Subcutaneous abdominal adipose tissue (tissue), 5 donors: Measurements from ENCODE around the gene LONP2.
A peak's percentile ranks its signal among the peaks of the same experiment; 100 is the strongest.
"Not testable (repeated sequence)": the region's sequence is repeated elsewhere in the genome, so short reads cannot be mapped to it uniquely, and the experiment has no call there.

Experiments
- H3K27ac ChIP-seq: one replicate; pipeline ENCODE4 v1.7.0; 2013; ENCODE audit warnings: low read depth, mild to moderate bottlenecking, inconsistent platforms, low read length, moderate library complexity
- H3K27me3 ChIP-seq, 5 donors: one replicate each; pipeline ENCODE4 v1.7.0; 2013; ENCODE audit warnings: low read length in 5 of 5, inconsistent platforms in 1 of 5; ENCODE audit not compliant: control insufficient read depth in 5 of 5, insufficient read depth in 4 of 5
- H3K36me3 ChIP-seq, 5 donors: one replicate each; pipeline ENCODE4 v1.7.0; 2013; ENCODE audit warnings: low read length in 5 of 5; ENCODE audit not compliant: control insufficient read depth in 5 of 5, insufficient read depth in 5 of 5
- H3K4me1 ChIP-seq, 5 donors: one replicate each; pipeline ENCODE4 v1.7.0; 2013; ENCODE audit warnings: low read length in 5 of 5, mild to moderate bottlenecking in 3 of 5, moderate library complexity in 1 of 5; ENCODE audit not compliant: control insufficient read depth in 5 of 5, insufficient read depth in 5 of 5
- H3K4me3 ChIP-seq, 5 donors: one replicate each; pipeline ENCODE4 v1.7.0; 2013; ENCODE audit warnings: low read length in 5 of 5, low read depth in 1 of 5
- H3K9ac ChIP-seq, 5 donors: one replicate each; pipeline ENCODE4 v1.7.0; 2013; ENCODE audit warnings: low read length in 5 of 5, mild to moderate bottlenecking in 4 of 5, moderate library complexity in 3 of 5
- H3K9me3 ChIP-seq, 5 donors: one replicate each; pipeline ENCODE4 v1.7.0; 2013; ENCODE audit warnings: low read length in 5 of 5; ENCODE audit not compliant: control insufficient read depth in 5 of 5
- donor health status: healthy.
- donor health status: healthy.
- donor health status: healthy.
- donor health status: healthy.
- donor health status: healthy.

Gene LONP2

GRCh38 chr16:48383877-48384519, 139.9 kb downstream of the LONP2 start:
- Histone ChIP-seq H3K27ac (peak overlapping the region; percentile 99), H3K9me3 (no peaks in the 10 kb centered on the region), H3K36me3 (no peaks in the 10 kb centered on the region), H3K27me3 (no peaks in the 10 kb centered on the region), H3K9ac (peak overlapping the region; percentile 92 to 99 (median 98)), H3K4me3 (peak overlapping the region; percentile 89 to 99 (median 90)), H3K4me1 (peaks cover 4 to 63% (median 54%) of the 10 kb centered on the region in 5 donors)

- no peaks in the 10 kb centered on the region for H3K27me3 ChIP-seq
- peak overlapping the region; percentile 95 to 99 (median 98) for H3K9ac ChIP-seq
- peak overlapping the region; percentile 89 to 99 (median 90) for H3K4me3 ChIP-seq
- peak overlapping the region; percentile 99 for H3K27ac ChIP-seq
- no peaks in the 10 kb centered on the region for H3K36me3 ChIP-seq
- no peaks in the 10 kb centered on the region for H3K9me3 ChIP-seq
- H3K4me1 ChIP-seq: peaks cover 4 to 56% (median 47%) of the 10 kb centered on the region in 5 donors
These were observed 140.6 kb downstream of the LONP2 start for GRCh38 chr16:48384520-48385252.

- H3K9me3 ChIP-seq: no peaks in the 10 kb centered on the region
- H3K4me3 ChIP-seq: peak within 1 kb of the TSS; percentile 89 to 99 (median 90)
- H3K27ac ChIP-seq: peak within 1 kb of the TSS; percentile 99
- H3K9ac ChIP-seq: peak within 1 kb of the TSS; percentile 95 to 99 (median 98)
- no peaks in the 10 kb centered on the region for H3K36me3 ChIP-seq
- H3K4me1 ChIP-seq: peaks cover 4 to 48% (median 39%) of the 10 kb centered on the region in 5 donors
- no peaks in the 10 kb centered on the region for H3K27me3 ChIP-seq
These were observed 141.4 kb downstream of the LONP2 start, which contains the start of gene SIAH1 for GRCh38 chr16:48385253-48386150. SIAH1 (minus strand) TSS chr16:48385413; CDS start chr16:48362428, 22,985 bp downstream.

GRCh38 chr16:48386559-48387312, 142.6 kb downstream of the LONP2 start:
- Histone ChIP-seq H3K36me3 (no peaks in the 10 kb centered on the region), H3K9me3 (no peaks in the 10 kb centered on the region), H3K27me3 (no peaks in the 10 kb centered on the region), H3K27ac (no peak overlapping the region), H3K9ac (no peak overlapping the region), H3K4me1 (peaks cover 4 to 38% (median 29%) of the 10 kb centered on the region in 5 donors), H3K4me3 (no peak overlapping the region)

- Histone ChIP-seq H3K4me1 (peaks cover 0 to 16% (median 11%) of the 10 kb centered on the region in 5 donors), H3K27ac (no peak overlapping the region), H3K27me3 (no peaks in the 10 kb centered on the region), H3K36me3 (no peaks in the 10 kb centered on the region), H3K4me3 (no peak overlapping the region), H3K9ac (no peak overlapping the region), H3K9me3 (no peaks in the 10 kb centered on the region)
These were observed 148.3 kb downstream of the LONP2 start for GRCh38 chr16:48392407-48392806.

GRCh38 chr16:48393485-48394354, 149.6 kb downstream of the LONP2 start:
- Histone ChIP-seq H3K36me3 (no peaks in the 10 kb centered on the region), H3K27me3 (no peaks in the 10 kb centered on the region), H3K9me3 (no peaks in the 10 kb centered on the region), H3K27ac (peak overlapping the region; percentile 80), H3K4me3 (no peak overlapping the region), H3K4me1 (peaks cover 0 to 16% (median 11%) of the 10 kb centered on the region in 5 donors), H3K9ac (peak overlapping the region in 2 of 5 donors; percentile 47 to 62)

GRCh38 chr16:48394355-48394703, 150.2 kb downstream of the LONP2 start:
- Histone ChIP-seq H3K4me1 (peaks cover 0 to 16% (median 11%) of the 10 kb centered on the region in 5 donors), H3K27me3 (no peaks in the 10 kb centered on the region), H3K27ac (peak overlapping the region; percentile 80), H3K9ac (no peak overlapping the region), H3K4me3 (no peak overlapping the region), H3K36me3 (no peaks in the 10 kb centered on the region), H3K9me3 (no peaks in the 10 kb centered on the region)

- Histone ChIP-seq H3K27me3 (no peaks in the 10 kb centered on the region), H3K4me3 (no peak overlapping the region), H3K36me3 (no peaks in the 10 kb centered on the region), H3K27ac (no peak overlapping the region), H3K9me3 (no peaks in the 10 kb centered on the region), H3K9ac (no peak overlapping the region), H3K4me1 (peaks cover 0 to 16% (median 11%) of the 10 kb centered on the region in 5 donors)
These were observed 151.3 kb downstream of the LONP2 start for GRCh38 chr16:48395375-48395774.

GRCh38 chr16:48402547-48402946, 158.4 kb downstream of the LONP2 start:
- not testable (repeated sequence) for H3K4me3 ChIP-seq, H3K27me3 ChIP-seq, H3K9me3 ChIP-seq, H3K4me1 ChIP-seq, H3K36me3 ChIP-seq, H3K27ac ChIP-seq, H3K9ac ChIP-seq
